Spleen (tissue), 11 donors: ENCODE data around the gene CNKSR3. TPM values are rescaled to one million over a fixed set of nuclear protein-coding genes. Genes with fewer than 3 reads are reported as not detected.

Experiments
- DNase-seq: peaks from one replicate; pipeline ENCODE4 v3.0.0-alpha.2; 2020
- H3K27ac ChIP-seq, 8 donors: fragments of 200-600 bp; sonication (generic) in 7 of 8; 1 replicate in 4 of 8; 2 replicates in 4 of 8; pipeline versions ENCODE4 v1.5.0 to v1.8.0; 2016 to 2021; ENCODE audit warnings: inconsistent platforms in 4 of 8, mild to moderate bottlenecking in 4 of 8, moderate library complexity in 1 of 8
- H3K27me3 ChIP-seq, 7 donors: fragments of 200-600 bp; sonication (generic) in 6 of 7; replicated peaks in 1 of 7; 1 replicate in 4 of 7; 2 replicates in 3 of 7; pipeline versions ENCODE4 v1.5.0 to v1.8.0; 2016 to 2021; ENCODE audit warnings: inconsistent platforms in 3 of 7, mild to moderate bottlenecking in 1 of 7
- H3K36me3 ChIP-seq, 6 donors: fragments of 200-600 bp; sonication (generic) in 5 of 6; 1 replicate in 4 of 6; 2 replicates in 2 of 6; pipeline versions ENCODE4 v1.5.0 to v1.8.0; 2016 to 2021; ENCODE audit warnings: inconsistent platforms in 2 of 6
- H3K4me1 ChIP-seq, 6 donors: fragments of 200-600 bp; sonication (generic) in 5 of 6; 1 replicate in 3 of 6; 2 replicates in 3 of 6; pipeline versions ENCODE4 v1.5.0 to v1.8.0; 2016 to 2021; ENCODE audit warnings: inconsistent platforms in 3 of 6
- H3K4me3 ChIP-seq, 8 donors: fragments of 200-600 bp; sonication (generic) in 7 of 8; 1 replicate in 4 of 8; 2 replicates in 4 of 8; pipeline versions ENCODE4 v1.5.0 to v1.8.0; 2016 to 2021; ENCODE audit warnings: inconsistent platforms in 4 of 8, mild to moderate bottlenecking in 4 of 8, moderate library complexity in 2 of 8
- H3K9me3 ChIP-seq, 8 donors: fragments of 200-600 bp; sonication (generic) in 7 of 8; 1 replicate in 4 of 8; 2 replicates in 4 of 8; pipeline versions ENCODE4 v1.5.0 to v1.8.0; 2016 to 2021; ENCODE audit warnings: inconsistent platforms in 4 of 8
- CTCF ChIP-seq, 11 experiments: fragments of 200-600 bp in 7 of 11; fragments of 450-650 bp in 4 of 11; sonication (generic) in 4 of 11; IDR thresholded peaks in 8 of 11; conservative IDR thresholded peaks in 3 of 11; 1 replicate in 7 of 11; 2 replicates in 4 of 11; pipeline versions ENCODE4 v1.4.0 to v1.8.0; 2016 to 2021; ENCODE audit warnings: antibody characterized with exemption in 11 of 11, inconsistent platforms in 4 of 11, mild to moderate bottlenecking in 1 of 11
- POLR2A ChIP-seq, 3 donors: fragments of 450-650 bp; IDR thresholded peaks; one replicate each; pipeline ENCODE4 v1.5.1; 2017; ENCODE audit warnings: antibody characterized with exemption in 3 of 3, mild to moderate bottlenecking in 1 of 3
- POLR2AphosphoS5 ChIP-seq, 3 donors: sonication (generic); formaldehyde crosslinking; IDR thresholded peaks; one replicate each; pipeline ENCODE4 v1.5.1; 2017; ENCODE audit warnings: antibody characterized with exemption in 3 of 3
- WGBS, 5 donors: extraction: QIAGEN DNeasy Blood & Tissue Kit in 3 of 5; methylation state at CpG; one replicate each; pipeline versions ENCODE4 v1.1.5 to v1.1.7; 2013 to 2018; 5-methylcytosine and 5-hydroxymethylcytosine counted together
- intact Hi-C: fragments of 100-400 bp; cut with DNase I; formaldehyde crosslinking; loops from one replicate; pipeline ENCODE4 v1.15.0; 2023; ENCODE audit warnings: low total_unique reads
- polyA plus RNA-seq, 3 donors: library from polyadenylated mRNA; stranded (reverse); fragments of 200-250 nt; gene quantifications; one replicate each; pipeline ENCODE4 v1.2.1, GENCODE V29; 2013
- total RNA-seq, 7 donors: library from RNA; depleted of rRNA in 3 of 7; stranded (reverse); fragments of >200 nt in 3 of 7; fragmentation: NEBNext Ultra II Directional in 4 of 7; extraction: Animal tissue kit (Norgen Biotek cat#: 25700) in 4 of 7; gene quantifications; one replicate each; pipeline versions ENCODE4 v1.1.0 to v1.2.1, GENCODE V29; 2016 to 2021
- donor health status: healthy with polysubstance abuse.
- donor health status: DM: no; HTN: no; CAD: no; lungs with moderate emphysema.
- donor health status: DM: no; HTN: no; CAD: no.
- donor health status: Bipolar disorder and iron deficiency.
- donor health status: healthy.
- donor health status: DM: no; HTN: no; CAD: no.
- donor health status: DM: yes; HTN: yes; CAD: no.

The CNKSR3 gene
- total and polyA plus RNA-seq, 10 donors = 1.7 to 45.0 (median 18.0) TPM

GRCh38 chr6:154388803-154389202 lies 121.7 kb downstream of the CNKSR3 start:
- H3K4me3 ChIP-seq = no peak overlapping the region
- no peaks in the 10 kb centered on the region for H3K36me3 ChIP-seq
- H3K27ac ChIP-seq = no peak overlapping the region
- no peak for TF ChIP-seq POLR2A (IDR thresholded peaks at IDR 0.05)
- no peak for TF ChIP-seq CTCF (IDR thresholded peaks at IDR 0.05 in 8 of 11, conservative IDR thresholded peaks at IDR 0.05 in 3 of 11)
- TF ChIP-seq POLR2AphosphoS5 (IDR thresholded peaks at IDR 0.05) = no peak
- no peak for DNase-seq
- 86 to 95% (median 94%) methylated on average over 3 of the region's 3 CpGs for WGBS, 5 donors
- intact Hi-C loops = no loop called here
- no peaks in the 10 kb centered on the region for H3K4me1 ChIP-seq
- peaks cover 0 to 16% (median 0%) of the 10 kb centered on the region in 8 donors for H3K9me3 ChIP-seq
- peaks cover 0 to 6% (median 0%) of the 10 kb centered on the region in 7 donors for H3K27me3 ChIP-seq

GRCh38 chr6:154386848-154387717 lies 123.4 kb downstream of the CNKSR3 start:
- 83 to 94% (median 92%) methylated on average over 5 of the region's 5 CpGs for WGBS, 5 donors
- no peak for TF ChIP-seq CTCF (IDR thresholded peaks at IDR 0.05 in 8 of 11, conservative IDR thresholded peaks at IDR 0.05 in 3 of 11)
- TF ChIP-seq POLR2AphosphoS5 (IDR thresholded peaks at IDR 0.05) = no peak
- no peak for TF ChIP-seq POLR2A (IDR thresholded peaks at IDR 0.05)
- intact Hi-C loops = no loop called here
- H3K4me1 ChIP-seq = no peaks in the 10 kb centered on the region
- H3K27me3 ChIP-seq = no peaks in the 10 kb centered on the region
- no peak for DNase-seq
- no peak overlapping the region for H3K4me3 ChIP-seq
- H3K9me3 ChIP-seq = peaks cover 0 to 26% (median 5%) of the 10 kb centered on the region in 8 donors
- H3K27ac ChIP-seq = no peak overlapping the region
- no peaks in the 10 kb centered on the region for H3K36me3 ChIP-seq

- H3K27me3 ChIP-seq = no peaks in the 10 kb centered on the region
- intact Hi-C loops = no loop called here
- TF ChIP-seq POLR2AphosphoS5 (IDR thresholded peaks at IDR 0.05) (no peak), CTCF (IDR thresholded peaks at IDR 0.05 in 8 of 11, conservative IDR thresholded peaks at IDR 0.05 in 3 of 11) (no peak)
- no peak for DNase-seq
- no peak overlapping the region for H3K4me3 ChIP-seq
- no peaks in the 10 kb centered on the region for H3K4me1 ChIP-seq
- no peaks in the 10 kb centered on the region for H3K36me3 ChIP-seq
- no peak overlapping the region for H3K27ac ChIP-seq
- peaks cover 0 to 17% (median 5%) of the 10 kb centered on the region in 8 donors for H3K9me3 ChIP-seq
- 74 to 84% (median 80%) methylated on average over 2 of the region's 2 CpGs for WGBS, 5 donors
Observed at GRCh38 chr6:154384191-154384590, 126.3 kb downstream of the CNKSR3 start.

- Histone ChIP-seq H3K36me3 (no peaks in the 10 kb centered on the region), H3K4me1 (no peaks in the 10 kb centered on the region), H3K27me3 (no peaks in the 10 kb centered on the region), H3K4me3 (no peak overlapping the region), H3K27ac (no peak overlapping the region), H3K9me3 (peaks cover 0 to 10% (median 5%) of the 10 kb centered on the region in 8 donors)
- WGBS, 5 donors = 79 to 92% (median 90%) methylated on average over 6 of the region's 6 CpGs
- DNase-seq = no peak
- TF ChIP-seq CTCF (IDR thresholded peaks at IDR 0.05 in 8 of 11, conservative IDR thresholded peaks at IDR 0.05 in 3 of 11) (no peak), POLR2AphosphoS5 (IDR thresholded peaks at IDR 0.05) (no peak), POLR2A (IDR thresholded peaks at IDR 0.05) (no peak)
- intact Hi-C loops = no loop called here
Observed at GRCh38 chr6:154383273-154383672, 127.2 kb downstream of the CNKSR3 start.
